ENCODE data around the gene IQSEC1. TPM values are rescaled to one million over a fixed set of nuclear protein-coding genes. Genes with fewer than 3 reads are reported as not detected.

The IQSEC1 gene
- total RNA-seq, 1 experiment from 2014 or later = 4.9 TPM

- no peak for DNase-seq
- Histone ChIP-seq H3K4me3 (no peak overlapping the region), H3K36me3 (no peaks in the 10 kb centered on the region), H3K9me3 (no peaks in the 10 kb centered on the region), H3K27me3 (no peaks in the 10 kb centered on the region)
Measured at GRCh38 chr3:12932347-12932746, 140.9 kb downstream of the IQSEC1 start.

GRCh38 chr3:12931273-12931905, 141.8 kb downstream of the IQSEC1 start:
- H3K9me3 ChIP-seq = no peaks in the 10 kb centered on the region
- no peaks in the 10 kb centered on the region for H3K36me3 ChIP-seq
- no peak for DNase-seq
- H3K4me3 ChIP-seq = no peak overlapping the region
- H3K27me3 ChIP-seq = no peaks in the 10 kb centered on the region

GRCh38 chr3:12929801-12930200, 143.4 kb downstream of the IQSEC1 start:
- H3K36me3 ChIP-seq = no peaks in the 10 kb centered on the region
- H3K9me3 ChIP-seq = no peaks in the 10 kb centered on the region
- no peak overlapping the region for H3K4me3 ChIP-seq
- DNase-seq = no peak
- no peaks in the 10 kb centered on the region for H3K27me3 ChIP-seq

- DNase-seq = no peak
- H3K27me3 ChIP-seq = no peaks in the 10 kb centered on the region
Measured at GRCh38 chr3:12926660-12927059, 146.6 kb downstream of the IQSEC1 start.

GRCh38 chr3:12925648-12926047, 147.6 kb downstream of the IQSEC1 start:
- Histone ChIP-seq H3K9me3 (no peaks in the 10 kb centered on the region), H3K36me3 (no peaks in the 10 kb centered on the region), H3K4me3 (no peak overlapping the region), H3K27me3 (no peaks in the 10 kb centered on the region)
- no peak for DNase-seq

More at GRCh38 chr3:12926660-12927059, 146.6 kb downstream of the IQSEC1 start:
- Histone ChIP-seq H3K9me3 (no peaks in the 10 kb centered on the region), H3K36me3 (no peaks in the 10 kb centered on the region), H3K4me3 (no peak overlapping the region)

GRCh38 chr3:12924437-12924836, 148.8 kb downstream of the IQSEC1 start:
- Histone ChIP-seq H3K4me3 (no peak overlapping the region), H3K9me3 (no peaks in the 10 kb centered on the region), H3K27me3 (no peaks in the 10 kb centered on the region), H3K36me3 (no peaks in the 10 kb centered on the region)
- DNase-seq = no peak

GRCh38 chr3:12922881-12923431, 150.3 kb downstream of the IQSEC1 start:
- Histone ChIP-seq H3K36me3 (no peaks in the 10 kb centered on the region), H3K4me3 (no peak overlapping the region), H3K27me3 (no peaks in the 10 kb centered on the region), H3K9me3 (no peaks in the 10 kb centered on the region)
- DNase-seq = no peak

GRCh38 chr3:12922306-12922705, 150.9 kb downstream of the IQSEC1 start:
- Histone ChIP-seq H3K36me3 (no peaks in the 10 kb centered on the region), H3K9me3 (no peaks in the 10 kb centered on the region), H3K4me3 (no peak overlapping the region), H3K27me3 (no peaks in the 10 kb centered on the region)
- no peak for DNase-seq

GRCh38 chr3:12921736-12922135, 151.5 kb downstream of the IQSEC1 start:
- no peak for DNase-seq
- Histone ChIP-seq H3K36me3 (no peaks in the 10 kb centered on the region), H3K27me3 (no peaks in the 10 kb centered on the region), H3K9me3 (no peaks in the 10 kb centered on the region), H3K4me3 (no peak overlapping the region)

GRCh38 chr3:12920967-12921366, 152.3 kb downstream of the IQSEC1 start:
- no peaks in the 10 kb centered on the region for H3K27me3 ChIP-seq
- H3K36me3 ChIP-seq = no peaks in the 10 kb centered on the region
- H3K9me3 ChIP-seq = no peaks in the 10 kb centered on the region
- DNase-seq = no peak
- H3K4me3 ChIP-seq = no peak overlapping the region

GRCh38 chr3:12919205-12919604, 154.0 kb downstream of the IQSEC1 start:
- no peaks in the 10 kb centered on the region for H3K36me3 ChIP-seq
- H3K27me3 ChIP-seq = no peaks in the 10 kb centered on the region
- DNase-seq = no peak
- no peaks in the 10 kb centered on the region for H3K9me3 ChIP-seq
- no peak overlapping the region for H3K4me3 ChIP-seq

- no peak for DNase-seq
Measured at GRCh38 chr3:12918231-12918630, 155.0 kb downstream of the IQSEC1 start.

GRCh38 chr3:12916159-12916558, 157.1 kb downstream of the IQSEC1 start:
- Histone ChIP-seq H3K36me3 (no peaks in the 10 kb centered on the region), H3K9me3 (no peaks in the 10 kb centered on the region), H3K27me3 (no peaks in the 10 kb centered on the region), H3K4me3 (no peak overlapping the region)
- DNase-seq = no peak

More at GRCh38 chr3:12918231-12918630, 155.0 kb downstream of the IQSEC1 start:
- no peaks in the 10 kb centered on the region for H3K9me3 ChIP-seq
- H3K27me3 ChIP-seq = no peaks in the 10 kb centered on the region
- no peaks in the 10 kb centered on the region for H3K36me3 ChIP-seq
- H3K4me3 ChIP-seq = no peak overlapping the region

GRCh38 chr3:12914088-12914487, 159.1 kb downstream of the IQSEC1 start:
- no peaks in the 10 kb centered on the region for H3K36me3 ChIP-seq
- H3K27me3 ChIP-seq = no peaks in the 10 kb centered on the region
- no peak for DNase-seq
- H3K9me3 ChIP-seq = no peaks in the 10 kb centered on the region
- H3K4me3 ChIP-seq = no peak overlapping the region

- Histone ChIP-seq H3K36me3 (no peaks in the 10 kb centered on the region), H3K9me3 (no peaks in the 10 kb centered on the region), H3K4me3 (no peak overlapping the region), H3K27me3 (no peaks in the 10 kb centered on the region)
- DNase-seq = no peak
Measured at GRCh38 chr3:12911881-12912415, 161.3 kb downstream of the IQSEC1 start.

GRCh38 chr3:12910356-12911099, 162.7 kb downstream of the IQSEC1 start:
- no peak for DNase-seq
- Histone ChIP-seq H3K36me3 (no peaks in the 10 kb centered on the region), H3K27me3 (no peaks in the 10 kb centered on the region), H3K9me3 (no peaks in the 10 kb centered on the region), H3K4me3 (no peak overlapping the region)

- DNase-seq = no peak
- Histone ChIP-seq H3K4me3 (no peak overlapping the region), H3K27me3 (no peaks in the 10 kb centered on the region), H3K36me3 (no peaks in the 10 kb centered on the region), H3K9me3 (no peaks in the 10 kb centered on the region)
Measured at GRCh38 chr3:12909710-12910109, 163.5 kb downstream of the IQSEC1 start.
